C4-2B (cell line): ENCODE results near the gene ENPP7.
"Not testable (repeated sequence)": the region's sequence is repeated elsewhere in the genome, so short reads cannot be mapped to it uniquely, and the experiment has no call there.

Experiments used
- H3K27ac ChIP-seq: fragments of 450-650 bp; 2 replicates; pipeline ENCODE4 v1.5.1; 2017
- ZFX ChIP-seq: fragments of 450-650 bp; IDR thresholded peaks from 2 replicates; pipeline ENCODE4 v1.6.1; 2017
- TF ChIP-seq, protein P1 (sequence below): fragments of 450-650 bp; conservative IDR thresholded peaks from 2 replicates; pipeline ENCODE4 v1.5.1; 2017; ENCODE audit warnings: mild to moderate bottlenecking

The ENPP7 gene

DNA sequence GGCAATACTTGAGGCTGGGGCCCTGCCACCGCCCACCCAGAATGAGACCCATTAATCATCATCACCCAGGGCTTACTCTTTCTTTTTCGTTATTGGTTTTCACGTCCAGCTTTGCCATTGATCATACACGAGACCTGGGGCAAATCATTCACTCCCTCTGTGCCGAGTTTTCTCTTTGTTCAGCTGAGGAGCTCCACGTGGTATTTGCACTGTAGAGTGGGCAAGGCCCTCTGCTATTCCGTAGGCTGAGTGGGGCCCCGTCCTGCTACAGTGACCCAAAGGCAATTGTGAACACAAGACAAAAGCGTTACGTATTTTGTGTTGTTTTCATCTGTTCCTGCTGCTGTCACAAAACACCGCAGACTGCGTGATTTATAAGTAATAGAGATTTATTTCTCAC lies 23.6 kb downstream of the ENPP7 start:
- TF ChIP-seq ZFX, result no peak
- TF ChIP-seq, protein P1, sequence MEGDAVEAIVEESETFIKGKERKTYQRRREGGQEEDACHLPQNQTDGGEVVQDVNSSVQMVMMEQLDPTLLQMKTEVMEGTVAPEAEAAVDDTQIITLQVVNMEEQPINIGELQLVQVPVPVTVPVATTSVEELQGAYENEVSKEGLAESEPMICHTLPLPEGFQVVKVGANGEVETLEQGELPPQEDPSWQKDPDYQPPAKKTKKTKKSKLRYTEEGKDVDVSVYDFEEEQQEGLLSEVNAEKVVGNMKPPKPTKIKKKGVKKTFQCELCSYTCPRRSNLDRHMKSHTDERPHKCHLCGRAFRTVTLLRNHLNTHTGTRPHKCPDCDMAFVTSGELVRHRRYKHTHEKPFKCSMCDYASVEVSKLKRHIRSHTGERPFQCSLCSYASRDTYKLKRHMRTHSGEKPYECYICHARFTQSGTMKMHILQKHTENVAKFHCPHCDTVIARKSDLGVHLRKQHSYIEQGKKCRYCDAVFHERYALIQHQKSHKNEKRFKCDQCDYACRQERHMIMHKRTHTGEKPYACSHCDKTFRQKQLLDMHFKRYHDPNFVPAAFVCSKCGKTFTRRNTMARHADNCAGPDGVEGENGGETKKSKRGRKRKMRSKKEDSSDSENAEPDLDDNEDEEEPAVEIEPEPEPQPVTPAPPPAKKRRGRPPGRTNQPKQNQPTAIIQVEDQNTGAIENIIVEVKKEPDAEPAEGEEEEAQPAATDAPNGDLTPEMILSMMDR, result no peak
- no peak overlapping the region for H3K27ac ChIP-seq

DNA sequence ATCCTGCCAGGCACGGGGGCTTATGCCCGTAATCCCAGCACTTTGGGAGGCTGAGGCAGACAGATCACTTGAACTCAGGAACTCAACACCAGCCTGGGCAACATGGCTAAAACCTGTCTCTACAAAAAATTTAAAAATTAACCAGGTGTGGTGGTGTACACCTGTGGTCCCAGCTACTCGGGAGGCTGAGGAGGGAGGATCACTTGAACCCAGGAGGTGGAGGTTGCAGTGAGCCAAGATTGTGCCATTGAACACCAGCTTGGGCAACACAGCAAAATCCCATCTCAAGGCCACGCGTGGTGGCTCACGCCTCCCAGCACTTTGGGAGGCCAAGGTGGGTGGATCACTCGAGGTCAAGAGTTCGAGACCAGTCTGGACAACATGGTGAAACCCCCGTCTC lies 24.2 kb downstream of the ENPP7 start:
- not testable (repeated sequence) for H3K27ac ChIP-seq

GRCh38 chr17:79755591-79755990 lies 24.8 kb downstream of the ENPP7 start:
- TF ChIP-seq ZFX, result no peak
- TF ChIP-seq, protein P1, result no peak
- H3K27ac ChIP-seq, result no peak overlapping the region

DNA sequence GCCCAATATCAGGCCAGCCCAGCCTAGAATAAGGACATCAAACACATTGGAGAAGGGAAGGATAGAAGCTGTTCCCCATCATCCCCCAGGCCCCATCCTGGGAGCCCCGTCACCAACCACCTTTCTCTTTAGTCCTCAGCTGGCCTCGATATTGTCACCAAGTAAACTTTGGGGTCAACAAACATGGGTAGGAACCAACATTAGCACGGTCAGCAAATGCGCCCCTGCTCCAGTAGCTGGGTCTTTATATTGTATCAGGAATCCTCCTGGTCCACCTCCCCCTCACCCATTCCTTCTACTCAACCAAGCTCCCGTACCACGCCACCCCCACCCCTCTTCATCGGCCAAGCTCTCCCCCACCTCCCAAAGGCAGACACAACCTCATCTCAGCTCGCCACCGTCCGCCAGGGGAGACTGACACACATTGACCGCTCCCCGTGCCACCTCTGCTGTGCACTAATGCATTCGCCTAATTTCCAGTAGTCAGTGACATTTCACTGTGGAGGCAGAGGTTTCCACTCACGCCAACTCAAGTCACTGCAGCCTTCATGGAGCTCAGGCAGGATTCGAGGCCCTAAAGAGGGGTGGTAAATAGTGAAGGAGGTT lies 26.5 kb downstream of the ENPP7 start:
- TF ChIP-seq ZFX, result no peak
- TF ChIP-seq, protein P1, result no peak
- H3K27ac ChIP-seq, result no peak overlapping the region

- no peak overlapping the region for H3K27ac ChIP-seq
- TF ChIP-seq ZFX, result no peak
- TF ChIP-seq, protein P1, result no peak
These were observed 27.5 kb downstream of the ENPP7 start for GRCh38 chr17:79758271-79758670.

GRCh38 chr17:79760197-79760906 lies 29.6 kb downstream of the ENPP7 start:
- no peak overlapping the region for H3K27ac ChIP-seq
- TF ChIP-seq, protein P1, result no peak

- TF ChIP-seq, protein P1, result no peak
- TF ChIP-seq ZFX, result no peak
- H3K27ac ChIP-seq, result no peak overlapping the region
These were observed 31.3 kb downstream of the ENPP7 start for GRCh38 chr17:79761894-79762589.
